A673 (cell line): ENCODE data around the gene HAL. TPM values are rescaled to one million over a fixed set of nuclear protein-coding genes. Genes with fewer than 3 reads are reported as not detected.

Experiments
- BruUV-seq: library from RNA; stranded (reverse); fragments of 400-500 nt; replicated peaks from 2 replicates; lab custom pipeline; 2021; lab: Mats Ljungman, UMichigan
- CTCF ChIA-PET: fragments of 300-600 bp; sonication (Branson Sonifier 250); formaldehyde crosslinking; loops from one replicate; lab custom pipeline; 2022; ENCODE audit warnings: antibody characterized with exemption; lab: Charles Lee
- POLR2A ChIA-PET: fragments of 300-600 bp; sonication (Branson Sonifier 250); formaldehyde crosslinking; loops from one replicate; lab custom pipeline; 2022; ENCODE audit warnings: antibody characterized with exemption; ENCODE audit not compliant: low non-redundant PET; lab: Charles Lee
- DNase-seq: peaks from one replicate; pipeline ENCODE4 v3.0.0-alpha.2; 2015; ENCODE audit warnings: low spot score
- H3K27ac ChIP-seq: fragments of 200-600 bp; sonication (generic); 2 replicates; pipeline ENCODE4 v1.5.1; 2016; ENCODE audit warnings: mixed run types, low read depth, mild to moderate bottlenecking, mixed read lengths, antibody characterized with exemption, low read length; ENCODE audit not compliant: poor library complexity, severe bottlenecking
- H3K27me3 ChIP-seq: fragments of 200-600 bp; sonication (generic); replicated peaks from 2 replicates; pipeline ENCODE4 v1.6.1; 2017; ENCODE audit warnings: mixed run types, low read depth, mild to moderate bottlenecking, mixed read lengths, antibody characterized with exemption, low read length; ENCODE audit not compliant: insufficient read depth, poor library complexity
- H3K36me3 ChIP-seq: fragments of 200-600 bp; sonication (generic); 2 replicates; pipeline ENCODE4 v1.6.1; 2016; ENCODE audit warnings: mixed run types, mild to moderate bottlenecking, mixed read lengths, antibody characterized with exemption, low read length; ENCODE audit not compliant: insufficient read depth, poor library complexity, severe bottlenecking
- H3K4me1 ChIP-seq: fragments of 200-600 bp; sonication (generic); 2 replicates; pipeline ENCODE4 v1.6.1; 2017; ENCODE audit warnings: mixed run types, mild to moderate bottlenecking, mixed read lengths, antibody characterized with exemption, low read length; ENCODE audit not compliant: insufficient read depth, poor library complexity, severe bottlenecking
- H3K4me3 ChIP-seq: fragments of 200-600 bp; sonication (generic); 2 replicates; pipeline ENCODE4 v1.5.1; 2016; ENCODE audit warnings: low read depth, mixed run types, mild to moderate bottlenecking, mixed read lengths, low read length; ENCODE audit not compliant: poor library complexity, severe bottlenecking
- H3K9me3 ChIP-seq: fragments of 200-600 bp; sonication (generic); 2 replicates; pipeline ENCODE4 v1.6.1; 2016; ENCODE audit warnings: mixed run types, low read depth, mild to moderate bottlenecking, mixed read lengths, antibody characterized with exemption, low read length; ENCODE audit not compliant: poor library complexity, severe bottlenecking
- CTCF ChIP-seq: fragments of 300-800, 200-600 bp; sonication (generic); conservative IDR thresholded peaks from 2 replicates; pipeline ENCODE4 v1.5.1; 2017; ENCODE audit warnings: low read depth, mild to moderate bottlenecking, antibody characterized with exemption, low read length, moderate library complexity, mixed read lengths
- EZH2 ChIP-seq: fragments of 200-600 bp; sonication (generic); IDR thresholded peaks from 2 replicates; pipeline ENCODE4 v1.6.1; 2017; ENCODE audit warnings: borderline replicate concordance, low read depth, mild to moderate bottlenecking, mixed read lengths, antibody characterized with exemption, low read length; ENCODE audit not compliant: poor library complexity, severe bottlenecking
- intact Hi-C: fragments of 100-400 bp; cut with micrococcal nuclease; formaldehyde crosslinking; loops from one replicate; pipeline ENCODE4 v1.10.0; 2022; ENCODE audit not compliant: unreplicated experiment
- total RNA-seq: library from RNA; stranded (reverse); gene quantifications from 2 replicates; pipeline ENCODE4 v1.2.3, GENCODE V29; 2021

HAL gene
- total RNA-seq, 1 experiment from 2014 or later: 1.6 TPM

- no peak overlapping the region for H3K4me3 ChIP-seq
- DNase-seq: no peak
- no TSS peak for BruUV-seq
- H3K4me1 ChIP-seq: peaks cover 16% of the 10 kb centered on the region
- H3K27me3 ChIP-seq: no peaks in the 10 kb centered on the region
- TF ChIP-seq EZH2: no peak
- POLR2A ChIA-PET: no interaction called here
- peak overlapping the region; percentile 10 for H3K27ac ChIP-seq
- H3K36me3 ChIP-seq: no peaks in the 10 kb centered on the region
- H3K9me3 ChIP-seq: no peaks in the 10 kb centered on the region
- CTCF ChIA-PET: interaction anchor here (1.0 kb wide), 1 partner anchor 9 kb away, joined by 5 read pairs; no protein-coding TSS in a partner anchor
- intact Hi-C loops: no loop called here
Observed at GRCh38 chr12:95990136-95990535, 6.0 kb downstream of the HAL start.

- H3K27me3 ChIP-seq: no peaks in the 10 kb centered on the region
- peak; percentile 23 for DNase-seq
- BruUV-seq: no TSS peak
- CTCF ChIA-PET: interaction anchor here (1.0 kb wide), 1 partner anchor 9 kb away, joined by 5 read pairs; no protein-coding TSS in a partner anchor
- TF ChIP-seq CTCF (no peak), EZH2 (no peak)
- no peaks in the 10 kb centered on the region for H3K9me3 ChIP-seq
- H3K4me1 ChIP-seq: peaks cover 16% of the 10 kb centered on the region
- intact Hi-C loops: no loop called here
- POLR2A ChIA-PET: no interaction called here
- no peaks in the 10 kb centered on the region for H3K36me3 ChIP-seq
- H3K4me3 ChIP-seq: no peak overlapping the region
- H3K27ac ChIP-seq: peak overlapping the region; percentile 10
Observed at GRCh38 chr12:95989504-95990123, 6.5 kb downstream of the HAL start.

- ChIA-PET CTCF (no interaction called here), POLR2A (no interaction called here)
- no peak for DNase-seq
- TF ChIP-seq EZH2: no peak
- TF ChIP-seq CTCF: no peak
- H3K4me1 ChIP-seq: peaks cover 16% of the 10 kb centered on the region
- H3K4me3 ChIP-seq: no peak overlapping the region
- no TSS peak for BruUV-seq
- H3K36me3 ChIP-seq: no peaks in the 10 kb centered on the region
- no peaks in the 10 kb centered on the region for H3K9me3 ChIP-seq
- no peak overlapping the region for H3K27ac ChIP-seq
- no peaks in the 10 kb centered on the region for H3K27me3 ChIP-seq
- intact Hi-C loops: no loop called here
Observed at GRCh38 chr12:95988506-95989275, 7.5 kb downstream of the HAL start.
